HEK293 (cell line): ENCODE data around the gene DICER1.

Experiments
- CTCF ChIP-seq: fragments of 450-650 bp; formaldehyde crosslinking; IDR thresholded peaks from 2 replicates; pipeline ENCODE4 v1.5.1; 2016; ENCODE audit warnings: missing biosample characterization, missing genetic modification characterization
- ZNF175 ChIP-seq: fragments of 450-650 bp; formaldehyde crosslinking; IDR thresholded peaks from 2 replicates; pipeline ENCODE4 v1.5.1; 2016; ENCODE audit warnings: missing biosample characterization, missing genetic modification characterization
- ZNF560 ChIP-seq: fragments of 450-650 bp; formaldehyde crosslinking; IDR thresholded peaks from 2 replicates; pipeline ENCODE4 v1.5.1; 2017; ENCODE audit warnings: missing biosample characterization, missing genetic modification characterization, borderline replicate concordance
- ZNF660 ChIP-seq: fragments of 450-650 bp; IDR thresholded peaks from 2 replicates; pipeline ENCODE4 v1.5.1; 2018; ENCODE audit warnings: missing biosample characterization, mild to moderate bottlenecking, missing genetic modification characterization
- ZNF776 ChIP-seq: fragments of 450-650 bp; formaldehyde crosslinking; IDR thresholded peaks from 2 replicates; pipeline ENCODE4 v1.5.0; 2017; ENCODE audit warnings: missing biosample characterization, missing genetic modification characterization, borderline replicate concordance

DNA sequence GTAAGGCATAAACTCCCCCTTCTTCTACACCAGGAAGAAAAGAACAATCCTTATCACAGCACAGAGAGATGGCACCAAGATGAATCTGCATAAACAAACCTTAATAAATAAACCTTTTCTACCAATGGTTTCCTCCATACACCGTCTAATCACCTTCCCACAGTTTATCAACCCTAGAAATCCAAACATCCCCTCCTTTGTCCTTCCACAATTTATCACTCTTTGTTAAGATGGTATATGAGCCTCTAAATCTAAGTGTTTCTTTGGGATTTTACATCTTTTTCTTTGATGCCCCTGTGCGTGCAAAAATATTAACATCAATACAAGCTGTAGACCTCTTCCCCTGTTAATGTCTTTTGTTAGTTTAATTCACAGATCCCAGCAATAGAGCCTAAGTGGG, 12.5 kb downstream of the DICER1 start:
- TF ChIP-seq CTCF (tag by site-specific recombination) (no peak), ZNF560 (no peak), ZNF660 (no peak), ZNF776 (no peak), ZNF175 (tag by site-specific recombination) (no peak)
